ENCODE results near the gene CD84. TPM values are rescaled to one million over a fixed set of nuclear protein-coding genes. Genes with fewer than 3 reads are reported as not detected.

The CD84 gene
- total RNA-seq, 4 donors from 2014 or later = 2.4 to 12.0 (median 6.2) TPM

DNA sequence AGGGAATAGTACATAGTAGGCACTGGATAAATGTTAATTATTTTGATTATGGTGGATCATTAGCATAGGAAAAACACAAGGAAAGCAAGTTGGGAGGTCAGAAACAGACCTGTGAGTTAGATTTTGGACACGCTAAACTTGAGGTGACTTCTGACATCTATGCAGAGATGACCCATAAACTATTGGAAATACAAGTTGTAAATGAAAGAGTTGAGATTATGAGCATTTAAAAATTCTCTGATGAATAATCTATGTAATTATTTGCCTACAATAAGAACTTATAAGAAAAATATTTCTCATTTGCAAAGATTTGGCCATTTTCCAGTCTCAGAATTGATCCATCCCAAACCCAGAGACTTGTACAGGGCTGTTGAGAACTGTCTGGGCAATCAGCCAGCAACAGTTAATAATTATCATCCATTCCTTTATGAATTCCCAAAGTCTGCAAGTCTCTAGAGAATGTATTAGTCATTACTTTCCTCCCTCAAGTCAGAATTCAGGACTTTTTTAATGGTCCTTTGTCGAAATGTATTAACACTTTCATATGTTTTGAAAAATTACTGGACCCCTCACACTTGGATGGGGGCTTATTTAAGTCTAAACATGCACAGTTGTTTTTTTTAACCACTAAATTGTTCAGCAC lies 36.9 kb downstream of the CD84 start:
- Histone ChIP-seq H3K36me3 (no peaks in the 10 kb centered on the region), H3K4me1 (peaks cover 0 to 8% (median 0%) of the 10 kb centered on the region in 4 donors), H3K27ac (no peak overlapping the region), H3K9me3 (no peaks in the 10 kb centered on the region), H3K27me3 (no peaks in the 10 kb centered on the region), H3K4me3 (no peak overlapping the region)
- WGBS, 2 donors = 0 to 13% methylated on average over 2 of the region's 2 CpGs
- no peak for DNase-seq (ENCODE audit: low spot score in 2 of 2)
- TF ChIP-seq EP300 (IDR thresholded peaks at IDR 0.05) = no peak
- TF ChIP-seq POLR2A (IDR thresholded peaks at IDR 0.05) = no peak
- no peak for TF ChIP-seq CTCF (IDR thresholded peaks at IDR 0.05)

- H3K9me3 ChIP-seq = no peaks in the 10 kb centered on the region
- H3K36me3 ChIP-seq = no peaks in the 10 kb centered on the region
- no peak overlapping the region for H3K27ac ChIP-seq
- no peak for DNase-seq (ENCODE audit: low spot score in 2 of 2)
- TF ChIP-seq CTCF (IDR thresholded peaks at IDR 0.05) (no peak), EP300 (IDR thresholded peaks at IDR 0.05) (no peak), POLR2A (IDR thresholded peaks at IDR 0.05) (no peak)
- H3K4me1 ChIP-seq = peaks cover 0 to 8% (median 0%) of the 10 kb centered on the region in 4 donors
- H3K27me3 ChIP-seq = no peaks in the 10 kb centered on the region
- no peak overlapping the region for H3K4me3 ChIP-seq
- 43 to 67% methylated on average over 1 of the region's 1 CpG for WGBS, 2 donors
Observed at GRCh38 chr1:160541622-160542302, 37.5 kb downstream of the CD84 start.

DNA sequence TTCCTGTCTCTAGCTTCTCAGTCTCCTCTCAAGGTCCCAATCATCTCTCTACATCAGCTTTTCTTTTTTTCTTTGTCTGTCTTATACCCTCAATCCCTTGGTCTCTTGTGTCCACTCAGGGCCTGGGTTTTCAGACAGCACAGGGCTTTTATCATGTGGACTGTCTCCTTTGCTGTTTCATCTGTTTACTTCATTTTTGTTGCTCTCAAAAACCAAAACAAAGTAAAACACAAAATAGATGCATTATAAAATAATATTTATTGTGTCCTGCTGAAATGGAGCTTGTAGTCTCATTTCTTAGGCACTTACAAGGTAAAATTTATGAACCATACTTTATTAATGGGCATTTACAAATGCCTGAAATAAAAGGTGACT lies 38.5 kb downstream of the CD84 start:
- no peak for DNase-seq (ENCODE audit: low spot score in 2 of 2)
- peak overlapping the region in 1 of 4 donors; percentile 75 for H3K27ac ChIP-seq
- TF ChIP-seq POLR2A (IDR thresholded peaks at IDR 0.05) (no peak), EP300 (IDR thresholded peaks at IDR 0.05) (no peak), CTCF (IDR thresholded peaks at IDR 0.05) (no peak)
- peaks cover 0 to 8% (median 0%) of the 10 kb centered on the region in 4 donors for H3K4me1 ChIP-seq
- H3K27me3 ChIP-seq = no peaks in the 10 kb centered on the region
- H3K36me3 ChIP-seq = no peaks in the 10 kb centered on the region
- H3K9me3 ChIP-seq = peaks cover 0 to 4% (median 0%) of the 10 kb centered on the region in 4 donors
- no peak overlapping the region for H3K4me3 ChIP-seq

GRCh38 chr1:160539990-160540858 lies 39.1 kb downstream of the CD84 start:
- WGBS, 2 donors = 52 to 60% methylated on average over 8 of the region's 8 CpGs

More at GRCh38 chr1:160539990-160540858, 39.1 kb downstream of the CD84 start:
- TF ChIP-seq CTCF (IDR thresholded peaks at IDR 0.05) (no peak), POLR2A (IDR thresholded peaks at IDR 0.05) (no peak), EP300 (IDR thresholded peaks at IDR 0.05) (no peak)
- Histone ChIP-seq H3K4me1 (peaks cover 0 to 8% (median 0%) of the 10 kb centered on the region in 4 donors), H3K4me3 (no peak overlapping the region), H3K27me3 (no peaks in the 10 kb centered on the region), H3K36me3 (no peaks in the 10 kb centered on the region), H3K9me3 (peaks cover 0 to 8% (median 2%) of the 10 kb centered on the region in 4 donors), H3K27ac (peak overlapping the region in 1 of 4 donors; percentile 75)
- no peak for DNase-seq (ENCODE audit: low spot score in 2 of 2)
